ENCODE data around the gene CATSPERD.

CATSPERD gene

DNA sequence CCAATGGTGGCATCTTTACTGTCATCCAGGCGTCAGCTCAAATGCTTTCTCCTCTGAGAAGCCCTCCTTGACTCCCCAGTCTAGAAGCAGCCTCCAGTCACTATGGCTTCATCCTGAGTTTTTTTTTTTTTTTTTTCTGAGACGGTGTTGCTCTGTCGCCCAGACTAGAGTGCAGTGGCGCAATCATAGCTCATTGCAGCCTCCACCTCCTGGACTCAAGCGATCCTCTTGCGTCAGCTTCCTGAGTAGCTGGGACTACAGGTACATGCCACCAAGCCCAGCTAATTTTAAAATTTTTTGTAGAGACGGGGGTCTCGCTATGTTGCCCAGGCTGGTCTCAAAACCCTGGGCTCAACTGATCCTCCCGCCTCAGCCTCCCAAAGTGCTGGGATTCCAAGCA lies 88.6 kb downstream of the CATSPERD start:
- peak; percentile 71 for DNase-seq

DNA sequence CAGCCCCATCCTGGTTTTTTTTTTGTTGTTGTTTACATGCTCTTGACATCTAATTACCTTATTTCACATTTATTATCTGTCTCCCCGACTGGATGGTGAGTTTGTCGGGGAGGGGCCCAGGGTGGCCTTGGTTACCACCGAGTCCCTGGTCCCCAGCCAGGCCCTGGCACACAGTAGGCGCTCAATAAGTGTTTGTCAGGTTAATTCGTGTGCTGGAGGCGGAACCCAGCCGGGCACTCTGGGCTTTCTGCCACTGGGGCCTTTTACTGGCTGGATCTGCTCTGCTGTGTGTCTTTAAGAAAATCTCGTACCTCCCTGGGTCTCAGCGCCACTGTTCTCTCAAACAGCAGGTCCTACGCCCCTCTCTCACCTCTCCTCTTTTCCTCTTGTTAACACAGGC lies 89.0 kb downstream of the CATSPERD start:
- DNase-seq, result no peak

DNA sequence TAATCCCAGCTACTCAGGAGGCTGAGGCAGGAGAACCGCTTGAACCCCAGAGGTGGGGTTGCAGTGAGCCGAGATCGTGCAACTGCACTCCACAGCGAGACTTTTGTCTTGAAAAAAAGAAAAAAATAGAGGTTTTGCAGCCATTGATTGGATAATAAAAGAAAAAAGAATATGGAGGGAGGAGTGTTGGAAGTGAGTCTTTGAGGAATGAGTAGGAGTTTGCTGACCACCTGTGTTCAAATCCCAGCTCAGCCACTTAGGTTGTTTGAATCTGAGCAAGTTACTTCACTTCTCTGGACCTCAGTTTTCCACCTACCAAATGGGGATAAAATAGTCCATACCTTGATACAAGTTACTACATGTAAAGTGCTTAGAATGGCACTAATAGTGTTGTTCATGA lies 90.7 kb downstream of the CATSPERD start:
- no peak for DNase-seq

DNA sequence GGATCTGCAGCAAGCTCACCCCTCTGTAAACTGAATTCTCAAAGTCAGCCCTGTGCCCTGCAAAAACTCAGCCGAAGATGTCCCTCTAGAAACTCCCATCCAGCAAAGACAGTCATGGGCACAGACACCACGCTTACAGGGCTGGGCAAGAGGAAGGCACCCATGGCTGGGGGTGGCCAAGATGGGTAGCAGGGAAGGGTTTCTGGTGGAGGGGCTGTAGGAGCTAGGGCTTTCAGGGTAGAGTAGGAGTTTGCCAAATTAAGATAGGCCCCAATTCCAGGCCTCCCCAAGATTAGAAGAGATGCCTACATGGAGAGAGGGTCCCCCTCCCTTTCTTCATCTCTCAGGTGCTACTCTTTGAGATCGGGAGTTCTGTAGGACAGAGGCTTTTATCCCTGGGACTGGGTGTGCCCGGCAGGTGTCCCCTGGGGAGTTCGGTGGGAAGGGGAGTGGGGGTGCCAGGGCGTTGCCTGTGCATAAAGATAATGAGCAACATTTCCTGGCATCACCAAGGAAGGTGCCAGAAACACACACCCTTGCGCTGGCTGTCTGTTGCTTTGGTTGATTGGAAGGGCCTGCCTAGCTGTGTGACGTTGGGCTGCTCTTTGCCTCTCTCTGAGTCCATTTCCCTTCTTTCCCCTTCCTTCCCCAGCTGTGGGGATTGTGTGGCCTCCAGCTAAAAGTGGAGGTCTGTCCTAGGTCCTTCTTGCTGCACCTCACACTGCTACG lies 93.8 kb downstream of the CATSPERD start:
- no peak for DNase-seq

DNA sequence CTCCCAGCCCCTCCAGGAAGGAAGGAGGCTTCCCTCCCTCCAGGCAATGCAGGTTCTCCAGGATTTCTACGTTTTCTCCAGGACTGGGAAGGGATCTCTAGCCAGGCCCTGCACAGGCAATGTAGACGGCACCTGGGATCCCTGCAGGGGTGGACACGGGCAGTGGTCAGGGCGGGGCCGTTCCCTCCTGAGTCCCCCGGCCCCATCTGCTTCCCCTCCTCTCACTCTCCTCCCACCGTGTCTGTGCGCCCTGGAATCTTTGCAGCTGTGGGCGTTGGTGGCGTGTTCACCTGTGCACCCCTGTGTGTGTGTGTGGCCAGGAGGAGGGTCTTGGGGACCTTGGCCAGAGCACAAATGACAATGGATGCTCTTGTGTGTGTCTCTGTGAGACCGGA lies 94.4 kb downstream of the CATSPERD start:
- DNase-seq, result no peak

DNA sequence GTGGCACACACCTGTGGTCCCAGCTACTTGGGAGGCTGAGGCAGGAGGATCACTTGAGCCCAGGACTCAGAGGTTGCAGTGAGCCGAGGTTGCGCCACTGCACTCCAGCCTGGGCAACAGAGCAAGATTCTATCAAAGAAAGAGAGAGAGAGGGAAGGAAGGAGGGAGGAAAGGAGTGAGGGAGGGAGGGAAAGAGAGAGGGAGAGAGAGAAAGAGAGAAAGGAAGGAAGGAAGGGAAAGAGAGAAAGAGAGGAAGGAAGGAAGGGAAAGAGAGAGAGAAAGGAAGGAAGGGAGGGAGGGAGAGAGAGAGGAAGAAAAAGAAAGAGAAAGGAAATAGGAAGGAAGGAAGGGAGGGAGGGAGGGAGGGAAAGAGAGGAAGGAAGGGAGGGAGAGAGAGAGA lies 96.8 kb downstream of the CATSPERD start:
- no peak for DNase-seq

DNA sequence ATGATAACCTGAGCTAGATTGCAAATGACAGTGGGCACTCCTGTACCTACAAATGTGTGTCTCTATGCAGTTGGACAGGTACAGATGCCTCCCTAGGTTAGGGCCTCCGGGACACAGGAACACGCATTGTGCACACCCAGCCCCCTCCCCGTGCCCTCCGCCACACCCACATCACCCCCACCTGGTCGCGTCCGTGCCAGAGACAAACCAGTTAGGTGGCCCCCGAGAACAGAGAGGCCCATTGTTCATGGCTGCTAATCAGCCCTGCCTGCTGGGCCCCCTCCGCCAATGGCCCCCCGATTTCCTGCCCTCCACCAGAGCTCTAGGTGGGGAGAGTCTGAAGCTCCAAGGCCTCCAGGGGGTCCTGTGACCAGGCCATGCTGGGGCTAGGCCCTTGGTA lies 98.2 kb downstream of the CATSPERD start:
- no peak for DNase-seq

DNA sequence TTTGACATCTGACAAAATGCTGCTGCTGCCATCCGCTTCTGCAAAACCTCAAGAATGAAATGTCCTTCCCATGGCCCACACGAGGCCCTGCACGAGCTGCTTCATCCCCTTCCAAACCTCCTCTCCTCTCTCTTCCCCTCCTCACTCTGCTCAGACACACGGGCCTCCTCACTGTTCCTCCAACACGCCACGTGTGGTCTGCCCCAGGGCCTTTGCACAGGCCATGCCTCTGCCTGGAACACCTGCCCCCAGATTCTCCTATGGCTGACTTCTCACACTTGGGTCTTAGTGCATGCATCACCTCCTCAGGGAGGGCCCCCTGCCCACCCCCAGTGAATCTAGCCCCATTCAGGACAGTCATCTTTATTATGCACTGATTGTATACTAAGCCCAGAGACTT lies 100.3 kb downstream of the CATSPERD start:
- DNase-seq, result no peak

DNA sequence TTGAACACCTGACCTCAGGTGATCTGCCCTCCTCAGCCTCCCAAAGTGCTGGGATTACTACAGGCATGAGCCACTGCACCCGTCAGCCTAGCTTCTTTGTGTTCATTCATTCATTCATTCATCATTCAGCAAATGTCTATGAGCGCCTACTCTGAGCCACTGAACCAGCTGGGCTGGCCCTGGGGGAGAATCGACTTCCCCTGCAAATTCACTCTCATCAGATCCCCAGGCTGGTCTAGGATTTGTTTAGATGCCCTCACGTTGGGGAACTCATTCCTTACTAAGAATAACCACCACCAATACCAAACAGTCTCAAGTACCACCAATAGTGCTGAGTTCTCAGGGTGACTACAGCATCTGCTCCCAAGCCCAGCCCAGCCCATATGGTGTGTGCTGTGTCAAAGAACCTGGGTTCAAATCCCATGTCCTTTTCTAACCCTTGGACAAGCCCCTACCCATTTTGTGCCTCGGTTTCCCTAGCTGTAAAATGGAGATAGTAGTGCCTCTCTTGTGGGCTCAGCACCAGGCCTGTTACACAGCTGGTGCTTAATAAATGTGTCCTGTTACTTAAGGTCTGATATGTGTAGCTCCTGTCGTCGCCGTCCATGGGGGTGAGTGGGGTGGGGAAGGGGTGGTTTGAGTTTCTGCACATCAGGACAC lies 101.2 kb downstream of the CATSPERD start:
- DNase-seq, result no peak

DNA sequence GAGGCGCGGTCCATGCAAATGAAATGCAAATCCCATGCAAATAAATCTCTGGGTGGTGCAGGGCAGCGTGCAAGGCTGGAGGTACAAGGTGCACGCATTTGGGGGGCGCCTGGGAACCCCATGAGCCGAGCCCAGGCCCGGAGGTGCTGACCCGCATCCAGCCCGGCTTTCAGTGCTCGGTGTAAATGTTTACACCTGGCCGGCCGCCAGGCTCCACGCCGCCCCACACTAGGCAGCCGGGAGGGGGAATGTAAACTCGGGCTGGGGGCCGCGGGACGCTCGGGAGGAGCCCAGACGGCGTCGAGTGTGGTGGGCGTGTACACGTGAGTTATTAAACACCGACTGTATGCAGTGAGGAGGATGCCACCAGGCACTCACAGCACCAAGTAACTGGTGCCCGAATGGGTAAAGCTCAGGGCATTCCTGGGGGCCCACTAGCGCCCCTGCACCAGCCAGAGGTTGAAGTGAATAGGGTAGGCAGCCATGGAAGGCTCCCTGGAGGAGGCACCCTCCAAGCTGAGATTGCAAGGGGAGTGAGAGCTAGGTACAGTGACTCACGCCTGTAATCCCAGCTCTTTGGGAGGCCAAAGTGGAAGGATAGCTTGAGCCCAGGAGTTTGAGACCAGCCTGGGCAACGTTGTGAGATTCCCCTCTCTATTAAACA lies 101.9 kb downstream of the CATSPERD start:
- no peak for DNase-seq

DNA sequence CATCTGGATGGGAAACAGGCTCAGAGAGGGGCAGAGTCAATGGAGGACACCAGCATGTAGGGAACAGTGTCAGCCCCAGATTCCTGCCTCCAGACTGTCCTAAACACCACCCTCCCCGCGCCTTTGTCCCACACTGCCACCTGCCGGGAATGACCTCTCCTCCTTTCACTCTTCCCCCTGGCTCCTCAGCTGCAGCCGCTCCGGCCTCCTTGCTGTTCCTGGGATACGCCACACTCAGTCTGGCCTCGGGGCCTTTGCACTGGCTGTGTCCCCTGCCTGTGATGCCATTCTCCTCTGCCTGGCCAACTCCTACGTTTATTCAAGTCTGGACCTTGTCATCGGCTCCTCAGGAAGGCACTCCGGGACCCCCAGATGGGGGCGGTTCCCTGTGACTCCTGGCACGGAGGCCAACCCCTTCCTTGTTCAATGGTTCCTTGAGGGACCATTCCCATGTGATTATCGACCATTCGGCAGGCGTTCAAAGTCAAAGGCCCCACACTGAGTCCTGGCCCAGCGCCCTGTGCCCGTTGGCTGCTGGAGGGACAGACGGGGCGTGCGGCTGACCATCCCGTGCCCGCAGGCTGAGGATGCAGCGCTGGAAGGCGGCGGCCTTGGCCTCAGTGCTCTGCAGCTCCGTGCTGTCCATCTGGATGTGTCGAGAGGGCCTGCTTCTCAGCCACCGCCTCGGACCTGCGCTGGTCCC lies 103.3 kb downstream of the CATSPERD start:
- no peak for DNase-seq

DNA sequence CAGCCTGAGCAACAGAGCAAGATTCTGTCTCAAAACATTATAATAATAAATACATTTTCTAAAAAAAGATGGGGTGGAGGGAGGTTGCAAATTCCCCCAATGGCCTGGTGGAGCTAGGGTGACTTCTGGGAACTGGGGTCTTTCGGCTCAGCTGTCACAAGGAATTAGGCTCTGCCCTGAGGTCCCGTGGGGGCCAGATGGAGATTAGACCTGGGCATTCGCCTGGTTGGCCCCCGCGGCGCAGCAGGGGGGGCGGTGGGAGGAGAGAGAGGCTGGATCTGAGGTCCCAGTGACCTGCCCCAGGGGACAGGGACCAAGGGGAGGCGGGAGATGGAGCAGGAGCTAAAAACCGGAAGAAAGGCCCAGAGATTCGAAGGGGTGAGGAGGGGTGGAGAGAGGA lies 104.3 kb downstream of the CATSPERD start:
- no peak for DNase-seq

DNA sequence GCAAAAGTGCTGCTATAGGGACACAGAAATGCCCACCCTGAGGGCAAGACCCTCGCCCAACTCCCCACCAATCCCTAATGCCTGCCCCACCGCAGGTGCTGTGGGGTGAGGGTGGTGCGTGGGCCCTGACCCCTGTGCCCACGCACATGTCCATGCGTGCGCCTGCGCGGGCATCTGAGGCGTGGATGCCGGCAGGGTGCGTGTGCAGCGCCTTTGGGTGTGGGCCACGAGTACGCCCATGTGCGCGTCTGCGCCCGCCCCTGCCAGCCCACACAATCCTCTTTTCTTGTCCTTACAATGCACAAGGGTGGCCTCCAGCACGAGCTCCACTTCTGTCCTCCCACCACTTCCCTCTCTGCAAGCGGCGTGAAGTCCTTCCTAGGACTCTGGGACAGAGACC lies 104.7 kb downstream of the CATSPERD start:
- no peak for DNase-seq

DNA sequence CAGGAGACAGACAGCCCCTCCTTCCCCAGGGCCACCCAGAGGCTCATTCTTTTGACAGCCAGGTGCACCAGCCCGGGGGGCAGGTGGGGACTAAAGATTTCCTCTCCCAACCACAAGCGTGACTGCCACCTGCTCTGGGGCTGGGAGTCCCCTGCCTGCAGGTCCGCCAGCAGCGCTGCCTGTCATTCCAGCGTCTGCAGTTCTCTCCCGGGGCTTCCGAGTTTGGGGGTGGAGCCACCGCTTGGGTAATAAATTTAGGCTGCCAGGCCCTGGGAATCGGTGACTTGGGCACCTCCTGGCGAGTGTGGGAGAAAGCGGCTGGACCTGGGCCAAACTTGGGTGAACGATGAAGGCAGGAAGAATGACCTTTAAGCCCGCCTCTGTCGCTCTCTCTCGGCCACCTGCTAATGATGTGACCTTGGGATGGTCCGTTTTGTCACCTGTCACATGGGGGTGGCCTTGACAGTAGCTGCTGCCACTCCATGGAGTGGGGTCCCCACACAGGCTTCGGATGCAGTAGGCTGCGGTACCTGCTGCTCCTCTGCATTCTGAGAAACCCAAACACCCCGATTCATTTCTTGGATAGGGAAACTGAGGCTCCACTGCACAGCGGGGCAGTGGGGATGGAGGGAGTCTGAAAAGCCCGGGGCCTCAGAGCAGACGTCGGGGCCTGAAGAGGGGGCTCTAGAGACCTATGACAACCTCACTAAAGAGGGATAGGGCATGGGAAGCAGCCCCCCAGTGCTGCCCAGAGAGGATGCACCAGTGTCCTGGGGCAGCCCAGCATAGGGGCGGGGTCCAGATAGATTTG lies 106.3 kb downstream of the CATSPERD start:
- peak; percentile 78 for DNase-seq

DNA sequence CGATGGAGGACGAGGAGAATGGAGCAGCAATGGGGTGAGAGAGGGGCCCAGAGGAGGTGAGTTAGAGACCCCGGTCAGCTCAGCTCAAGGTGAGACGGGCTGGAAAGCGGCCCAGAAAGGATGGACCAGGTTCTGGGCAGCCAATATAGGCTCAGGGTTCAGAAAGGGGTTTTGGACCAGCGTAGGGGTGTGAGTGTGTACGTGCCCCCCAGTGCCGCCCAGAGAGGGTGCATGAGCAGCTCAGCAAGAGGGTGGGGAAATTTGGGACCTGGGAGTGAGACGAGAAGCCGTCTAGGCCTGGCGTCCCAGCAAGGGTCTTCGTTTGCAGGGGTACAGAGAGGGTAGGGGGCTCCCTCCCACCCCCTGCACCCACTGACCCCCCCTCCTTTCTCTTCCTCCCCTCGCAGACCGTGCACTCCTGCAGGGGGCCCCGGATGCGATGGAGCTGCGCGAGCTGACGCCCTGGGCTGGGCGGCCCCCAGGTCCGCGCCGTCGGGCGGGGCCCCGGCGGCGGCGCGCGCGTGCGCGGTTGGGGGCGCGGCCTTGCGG lies 107.0 kb downstream of the CATSPERD start:
- DNase-seq, result no peak

DNA sequence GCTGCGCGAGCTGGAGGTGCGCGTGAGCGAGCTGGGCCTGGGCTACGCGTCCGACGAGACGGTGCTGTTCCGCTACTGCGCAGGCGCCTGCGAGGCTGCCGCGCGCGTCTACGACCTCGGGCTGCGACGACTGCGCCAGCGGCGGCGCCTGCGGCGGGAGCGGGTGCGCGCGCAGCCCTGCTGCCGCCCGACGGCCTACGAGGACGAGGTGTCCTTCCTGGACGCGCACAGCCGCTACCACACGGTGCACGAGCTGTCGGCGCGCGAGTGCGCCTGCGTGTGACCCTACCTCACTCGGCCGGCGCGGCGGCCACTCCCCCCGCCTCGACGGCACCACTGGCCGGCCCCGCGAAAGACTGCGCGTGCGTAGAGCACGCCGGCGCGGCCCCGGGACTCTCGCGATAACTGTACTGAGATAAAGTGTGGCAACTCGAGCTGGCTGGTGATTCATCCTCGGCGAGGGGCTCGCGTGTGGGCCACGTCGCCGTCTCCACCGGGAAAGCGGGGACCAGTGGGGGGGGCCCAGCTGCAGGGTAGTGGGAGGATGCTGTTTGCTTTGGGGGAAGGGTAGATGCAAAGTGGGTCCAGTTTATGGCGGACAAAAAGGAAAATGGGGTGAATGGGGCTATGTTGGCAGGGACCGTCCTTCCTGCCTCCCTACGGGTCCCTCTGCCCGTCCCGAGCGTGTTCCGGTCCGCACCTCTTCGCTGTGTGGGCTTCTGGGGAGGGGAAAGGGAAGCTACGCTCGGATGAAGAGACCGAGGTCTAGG lies 107.6 kb downstream of the CATSPERD start:
- peak; percentile 96 for DNase-seq
